Hepatocyte (in vitro differentiated cells): ENCODE data around the gene HES1.

Experiments used
- CTCF ChIP-seq: fragments of 200-600 bp; sonication (generic); IDR thresholded peaks from 2 replicates; pipeline ENCODE4 v1.5.1; 2016; ENCODE audit warnings: antibody characterized with exemption, mild to moderate bottlenecking; ENCODE audit not compliant: poor library complexity
- EZH2 ChIP-seq: fragments of 200-600 bp; sonication (generic); IDR thresholded peaks from 2 replicates; pipeline ENCODE4 v1.6.1; 2016; ENCODE audit warnings: antibody characterized with exemption, mild to moderate bottlenecking, borderline replicate concordance

- TF ChIP-seq CTCF = no peak
- TF ChIP-seq EZH2 = no peak
Measured at GRCh38 chr3:194161131-194162045, 25.4 kb downstream of the HES1 start.
